WTC11 (cell line): Measurements from ENCODE around the gene CWH43. TPM values are rescaled to one million over a fixed set of nuclear protein-coding genes. Genes with fewer than 3 reads are reported as not detected.

Experiments used
- ATAC-seq: fragments of 200-7000 bp; cut with Tn5 transposase; 2 replicates; pipeline ENCODE4 v1.10.0; 2021; ENCODE audit warnings: mild to moderate bottlenecking, moderate library complexity
- CTCF ChIA-PET: fragments of 300-600 bp; sonication (Branson Sonifier 250); formaldehyde crosslinking; loops from one replicate; lab custom pipeline; 2021; ENCODE audit warnings: antibody characterized with exemption; lab: Charles Lee
- POLR2A ChIA-PET: fragments of 350-600 bp; sonication (Branson Sonifier 250); formaldehyde crosslinking; loops from one replicate; lab custom pipeline; 2021; ENCODE audit warnings: antibody characterized with exemption; lab: Charles Lee
- DNase-seq: peaks from one replicate; pipeline ENCODE4 v3.0.0; 2021; ENCODE audit warnings: low spot score
- H3K27ac Mint-ChIP-seq: 2 replicates; pipeline ENCODE4 v1.8.0; 2021; ENCODE audit warnings: mixed read lengths
- H3K27me3 Mint-ChIP-seq: 2 replicates; pipeline ENCODE4 v1.8.0; 2021; ENCODE audit warnings: low read depth, mild to moderate bottlenecking, moderate library complexity, mixed read lengths
- H3K36me3 Mint-ChIP-seq: 2 replicates; pipeline ENCODE4 v1.8.0; 2021; ENCODE audit warnings: mixed read lengths
- H3K4me1 Mint-ChIP-seq: 2 replicates; pipeline ENCODE4 v1.8.0; 2022; ENCODE audit warnings: mixed read lengths
- H3K4me3 Mint-ChIP-seq: 2 replicates; pipeline ENCODE4 v1.8.0; 2021; ENCODE audit warnings: mild to moderate bottlenecking, moderate library complexity, mixed read lengths
- H3K9me3 Mint-ChIP-seq: 2 replicates; pipeline ENCODE4 v1.8.0; 2021; ENCODE audit warnings: mixed read lengths
- FOXK1 ChIP-seq: sonication (generic); formaldehyde crosslinking; IDR thresholded peaks from 2 replicates; pipeline ENCODE4 v1.8.0; 2022; ENCODE audit warnings: mild to moderate bottlenecking, moderate library complexity, missing genetic modification reagents
- GABPB1 ChIP-seq: sonication (generic); formaldehyde crosslinking; IDR thresholded peaks from 2 replicates; pipeline ENCODE4 v1.8.1; 2023; ENCODE audit warnings: mild to moderate bottlenecking, missing genetic modification reagents
- HMGA2 ChIP-seq: fragments of 250-450 bp; sonication (Bioruptor Pico); IDR thresholded peaks from 2 replicates; pipeline ENCODE4 v1.4.0; 2021; ENCODE audit warnings: mild to moderate bottlenecking, moderate library complexity
- NR2C2 ChIP-seq: sonication (generic); formaldehyde crosslinking; IDR thresholded peaks from 2 replicates; pipeline ENCODE4 v1.8.0; 2022; ENCODE audit warnings: mild to moderate bottlenecking, missing genetic modification reagents
- RORB ChIP-seq: fragments of 250-450 bp; sonication (Bioruptor Pico); IDR thresholded peaks from 2 replicates; pipeline ENCODE4 v1.9.0; 2021; ENCODE audit warnings: mild to moderate bottlenecking
- SMAD4 ChIP-seq: sonication (generic); formaldehyde crosslinking; IDR thresholded peaks from 2 replicates; pipeline ENCODE4 v1.8.0; 2022; ENCODE audit warnings: mild to moderate bottlenecking, missing genetic modification reagents
- TEAD4 ChIP-seq: sonication (generic); formaldehyde crosslinking; IDR thresholded peaks from 2 replicates; pipeline ENCODE4 v1.8.0; 2022; ENCODE audit warnings: mild to moderate bottlenecking, missing genetic modification reagents
- ZNF121 ChIP-seq: sonication (generic); formaldehyde crosslinking; IDR thresholded peaks from 2 replicates; pipeline ENCODE4 v1.8.0; 2023; ENCODE audit warnings: missing genetic modification reagents
- ZNF232 ChIP-seq: sonication (generic); formaldehyde crosslinking; IDR thresholded peaks from 2 replicates; pipeline ENCODE4 v1.8.0; 2022; ENCODE audit warnings: mild to moderate bottlenecking, missing genetic modification reagents
- ZNF317 ChIP-seq: sonication (generic); formaldehyde crosslinking; IDR thresholded peaks from 2 replicates; pipeline ENCODE4 v1.8.1; 2023; ENCODE audit warnings: low read depth, mild to moderate bottlenecking, moderate library complexity, missing genetic modification reagents, borderline replicate concordance
- total RNA-seq: library from RNA; stranded (reverse); gene quantifications from 3 replicates; pipeline ENCODE4 v1.2.3, GENCODE V29; 2021
- TF ChIP-seq, protein P1 (sequence below): sonication (generic); formaldehyde crosslinking; IDR thresholded peaks from 2 replicates; pipeline ENCODE4 v1.8.1; 2022; ENCODE audit warnings: mild to moderate bottlenecking, missing genetic modification reagents, moderate library complexity, borderline replicate concordance
- TF ChIP-seq, protein P2 (sequence below): sonication (generic); formaldehyde crosslinking; IDR thresholded peaks from 2 replicates; pipeline ENCODE4 v1.8.1; 2022; ENCODE audit warnings: mild to moderate bottlenecking, moderate library complexity, missing genetic modification reagents
- TF ChIP-seq, protein P3 (sequence below): sonication (generic); formaldehyde crosslinking; IDR thresholded peaks from 2 replicates; pipeline ENCODE4 v1.8.1; 2022; ENCODE audit warnings: missing genetic modification reagents, borderline replicate concordance
- TF ChIP-seq, protein P4 (sequence below): sonication (generic); formaldehyde crosslinking; IDR thresholded peaks from 2 replicates; pipeline ENCODE4 v1.8.0; 2023; ENCODE audit warnings: mild to moderate bottlenecking, missing genetic modification reagents
- TF ChIP-seq, protein P5 (sequence below): fragments of 200-600 bp; IDR thresholded peaks from 2 replicates; pipeline ENCODE4 v1.8.0; 2022; ENCODE audit warnings: antibody characterized with exemption
- TF ChIP-seq, protein P6 (sequence below): sonication (generic); formaldehyde crosslinking; IDR thresholded peaks from 2 replicates; pipeline ENCODE4 v1.8.0; 2022; ENCODE audit warnings: mild to moderate bottlenecking, missing genetic modification reagents
- TF ChIP-seq, protein P7 (sequence below): sonication (generic); formaldehyde crosslinking; IDR thresholded peaks from 2 replicates; pipeline ENCODE4 v1.8.0; 2022; ENCODE audit warnings: mild to moderate bottlenecking, missing genetic modification reagents

The CWH43 gene
- total RNA-seq, 1 experiment from 2014 or later: not detected

DNA sequence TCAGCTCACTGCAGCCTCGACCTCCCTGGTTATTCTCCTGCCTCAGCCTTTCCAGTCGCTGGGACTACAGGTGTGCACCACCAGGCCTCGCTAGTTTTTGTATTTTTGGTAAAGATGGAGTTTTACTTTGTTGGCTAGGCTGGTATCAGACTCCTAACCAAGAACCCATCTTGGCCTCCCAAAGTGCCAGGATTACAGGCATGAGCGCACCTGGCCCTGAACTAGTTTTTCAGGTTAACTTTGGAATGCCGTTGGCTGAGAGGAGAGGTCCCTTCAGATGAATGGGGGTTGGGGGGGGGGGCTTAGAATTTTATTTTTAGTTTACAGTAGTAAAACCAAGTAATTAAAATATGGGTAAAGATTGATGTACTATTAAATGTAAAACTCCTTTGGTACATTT is 23.4 kb upstream of the CWH43 start (continued):
- no peak for TF ChIP-seq FOXK1 (CRISPR knock-in tag)
- TF ChIP-seq, protein P1, sequence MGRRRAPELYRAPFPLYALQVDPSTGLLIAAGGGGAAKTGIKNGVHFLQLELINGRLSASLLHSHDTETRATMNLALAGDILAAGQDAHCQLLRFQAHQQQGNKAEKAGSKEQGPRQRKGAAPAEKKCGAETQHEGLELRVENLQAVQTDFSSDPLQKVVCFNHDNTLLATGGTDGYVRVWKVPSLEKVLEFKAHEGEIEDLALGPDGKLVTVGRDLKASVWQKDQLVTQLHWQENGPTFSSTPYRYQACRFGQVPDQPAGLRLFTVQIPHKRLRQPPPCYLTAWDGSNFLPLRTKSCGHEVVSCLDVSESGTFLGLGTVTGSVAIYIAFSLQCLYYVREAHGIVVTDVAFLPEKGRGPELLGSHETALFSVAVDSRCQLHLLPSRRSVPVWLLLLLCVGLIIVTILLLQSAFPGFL: no peak
- TF ChIP-seq, protein P2, sequence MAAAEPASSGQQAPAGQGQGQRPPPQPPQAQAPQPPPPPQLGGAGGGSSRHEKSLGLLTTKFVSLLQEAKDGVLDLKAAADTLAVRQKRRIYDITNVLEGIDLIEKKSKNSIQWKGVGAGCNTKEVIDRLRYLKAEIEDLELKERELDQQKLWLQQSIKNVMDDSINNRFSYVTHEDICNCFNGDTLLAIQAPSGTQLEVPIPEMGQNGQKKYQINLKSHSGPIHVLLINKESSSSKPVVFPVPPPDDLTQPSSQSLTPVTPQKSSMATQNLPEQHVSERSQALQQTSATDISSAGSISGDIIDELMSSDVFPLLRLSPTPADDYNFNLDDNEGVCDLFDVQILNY (CRISPR knock-in tag): no peak
- TF ChIP-seq, protein P3, sequence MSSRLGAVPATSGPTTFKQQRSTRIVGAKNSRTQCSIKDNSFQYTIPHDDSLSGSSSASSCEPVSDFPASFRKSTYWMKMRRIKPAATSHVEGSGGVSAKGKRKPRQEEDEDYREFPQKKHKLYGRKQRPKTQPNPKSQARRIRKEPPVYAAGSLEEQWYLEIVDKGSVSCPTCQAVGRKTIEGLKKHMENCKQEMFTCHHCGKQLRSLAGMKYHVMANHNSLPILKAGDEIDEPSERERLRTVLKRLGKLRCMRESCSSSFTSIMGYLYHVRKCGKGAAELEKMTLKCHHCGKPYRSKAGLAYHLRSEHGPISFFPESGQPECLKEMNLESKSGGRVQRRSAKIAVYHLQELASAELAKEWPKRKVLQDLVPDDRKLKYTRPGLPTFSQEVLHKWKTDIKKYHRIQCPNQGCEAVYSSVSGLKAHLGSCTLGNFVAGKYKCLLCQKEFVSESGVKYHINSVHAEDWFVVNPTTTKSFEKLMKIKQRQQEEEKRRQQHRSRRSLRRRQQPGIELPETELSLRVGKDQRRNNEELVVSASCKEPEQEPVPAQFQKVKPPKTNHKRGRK (CRISPR knock-in tag): no peak

DNA sequence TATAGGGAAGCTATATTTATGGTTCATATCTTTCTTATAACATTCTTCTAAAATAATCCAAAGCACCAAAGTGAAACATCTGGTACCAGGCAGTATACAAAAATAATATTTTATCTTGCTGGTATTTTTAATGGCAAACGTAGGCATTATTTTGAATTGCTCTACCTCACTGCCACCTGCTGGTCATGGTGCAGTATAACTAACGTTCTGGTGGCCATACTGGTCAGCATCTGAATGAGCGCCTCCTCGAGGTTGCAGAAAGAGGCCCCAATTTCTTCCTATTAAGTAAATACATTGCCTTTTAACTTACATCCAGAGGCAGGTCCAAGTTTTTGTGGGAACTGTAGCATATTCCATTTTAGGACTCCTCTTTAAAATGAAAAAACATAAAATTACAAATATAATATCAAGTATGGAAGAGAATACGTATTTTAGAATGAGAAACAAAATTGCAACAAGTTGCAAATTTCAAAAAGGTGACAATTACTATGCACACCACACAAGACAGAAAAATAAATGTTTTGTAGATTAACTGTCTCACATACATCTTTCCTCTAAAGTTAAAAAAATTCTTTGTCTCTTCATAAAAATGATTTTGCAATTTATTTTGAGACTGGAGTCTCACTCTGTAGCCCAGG is 22.9 kb upstream of the CWH43 start:
- ChIA-PET CTCF (interaction anchor here (1.0 to 5.5 kb wide), 3 partner anchors 16 to 406 kb away, joined by 3 to 57 read pairs (median 4); no protein-coding TSS in a partner anchor), POLR2A (interaction anchor here (0.6 kb wide), 1 partner anchor 50 kb away, joined by 3 read pairs; no protein-coding TSS in a partner anchor)
- H3K36me3 Mint-ChIP-seq: peaks cover 3% of the 10 kb centered on the region; the same call in 1 of the 2 replicates
- H3K9me3 Mint-ChIP-seq: peaks cover 12% of the 10 kb centered on the region
- H3K4me1 Mint-ChIP-seq: peaks cover 15% of the 10 kb centered on the region
- ATAC-seq (peak; percentile 85), DNase-seq (peak; percentile 75)
- H3K27ac Mint-ChIP-seq: no peak overlapping the region
- TF ChIP-seq RORB (CRISPR knock-in tag) (no peak), TEAD4 (no peak)
- TF ChIP-seq, protein P4, sequence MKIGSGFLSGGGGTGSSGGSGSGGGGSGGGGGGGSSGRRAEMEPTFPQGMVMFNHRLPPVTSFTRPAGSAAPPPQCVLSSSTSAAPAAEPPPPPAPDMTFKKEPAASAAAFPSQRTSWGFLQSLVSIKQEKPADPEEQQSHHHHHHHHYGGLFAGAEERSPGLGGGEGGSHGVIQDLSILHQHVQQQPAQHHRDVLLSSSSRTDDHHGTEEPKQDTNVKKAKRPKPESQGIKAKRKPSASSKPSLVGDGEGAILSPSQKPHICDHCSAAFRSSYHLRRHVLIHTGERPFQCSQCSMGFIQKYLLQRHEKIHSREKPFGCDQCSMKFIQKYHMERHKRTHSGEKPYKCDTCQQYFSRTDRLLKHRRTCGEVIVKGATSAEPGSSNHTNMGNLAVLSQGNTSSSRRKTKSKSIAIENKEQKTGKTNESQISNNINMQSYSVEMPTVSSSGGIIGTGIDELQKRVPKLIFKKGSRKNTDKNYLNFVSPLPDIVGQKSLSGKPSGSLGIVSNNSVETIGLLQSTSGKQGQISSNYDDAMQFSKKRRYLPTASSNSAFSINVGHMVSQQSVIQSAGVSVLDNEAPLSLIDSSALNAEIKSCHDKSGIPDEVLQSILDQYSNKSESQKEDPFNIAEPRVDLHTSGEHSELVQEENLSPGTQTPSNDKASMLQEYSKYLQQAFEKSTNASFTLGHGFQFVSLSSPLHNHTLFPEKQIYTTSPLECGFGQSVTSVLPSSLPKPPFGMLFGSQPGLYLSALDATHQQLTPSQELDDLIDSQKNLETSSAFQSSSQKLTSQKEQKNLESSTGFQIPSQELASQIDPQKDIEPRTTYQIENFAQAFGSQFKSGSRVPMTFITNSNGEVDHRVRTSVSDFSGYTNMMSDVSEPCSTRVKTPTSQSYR (CRISPR knock-in tag): no peak
- TF ChIP-seq, protein P5, sequence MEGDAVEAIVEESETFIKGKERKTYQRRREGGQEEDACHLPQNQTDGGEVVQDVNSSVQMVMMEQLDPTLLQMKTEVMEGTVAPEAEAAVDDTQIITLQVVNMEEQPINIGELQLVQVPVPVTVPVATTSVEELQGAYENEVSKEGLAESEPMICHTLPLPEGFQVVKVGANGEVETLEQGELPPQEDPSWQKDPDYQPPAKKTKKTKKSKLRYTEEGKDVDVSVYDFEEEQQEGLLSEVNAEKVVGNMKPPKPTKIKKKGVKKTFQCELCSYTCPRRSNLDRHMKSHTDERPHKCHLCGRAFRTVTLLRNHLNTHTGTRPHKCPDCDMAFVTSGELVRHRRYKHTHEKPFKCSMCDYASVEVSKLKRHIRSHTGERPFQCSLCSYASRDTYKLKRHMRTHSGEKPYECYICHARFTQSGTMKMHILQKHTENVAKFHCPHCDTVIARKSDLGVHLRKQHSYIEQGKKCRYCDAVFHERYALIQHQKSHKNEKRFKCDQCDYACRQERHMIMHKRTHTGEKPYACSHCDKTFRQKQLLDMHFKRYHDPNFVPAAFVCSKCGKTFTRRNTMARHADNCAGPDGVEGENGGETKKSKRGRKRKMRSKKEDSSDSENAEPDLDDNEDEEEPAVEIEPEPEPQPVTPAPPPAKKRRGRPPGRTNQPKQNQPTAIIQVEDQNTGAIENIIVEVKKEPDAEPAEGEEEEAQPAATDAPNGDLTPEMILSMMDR: peak; percentile 83
- H3K27me3 Mint-ChIP-seq: peaks cover 2% of the 10 kb centered on the region; the same call in 1 of the 2 replicates
- H3K4me3 Mint-ChIP-seq: no peak overlapping the region

DNA sequence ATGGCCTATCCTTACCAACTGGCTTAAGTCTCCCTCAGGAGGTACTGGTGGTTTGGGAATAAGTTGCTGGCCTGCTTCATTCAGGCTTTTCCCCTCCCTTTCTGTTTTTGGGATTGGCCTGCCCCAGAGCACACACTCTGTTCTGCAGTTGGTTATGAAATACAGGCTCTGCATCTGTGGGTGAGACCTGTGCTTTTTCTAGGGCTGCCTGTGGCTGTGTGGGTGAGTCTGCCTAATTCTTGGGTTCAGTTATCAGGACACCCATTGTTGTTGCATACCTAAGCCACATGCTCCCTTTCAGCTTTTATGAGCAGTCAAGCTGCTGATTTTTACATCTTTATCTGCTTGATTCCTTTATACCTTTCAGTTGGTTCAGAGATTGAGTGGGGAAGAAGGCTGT is 19.0 kb upstream of the CWH43 start:
- H3K4me1 Mint-ChIP-seq: peaks cover 6% of the 10 kb centered on the region
- CTCF ChIA-PET: no interaction called here
- POLR2A ChIA-PET: no interaction called here
- H3K9me3 Mint-ChIP-seq: peaks cover 5% of the 10 kb centered on the region; the same call in 1 of the 2 replicates
- TF ChIP-seq ZNF232 (CRISPR knock-in tag) (no peak), ZNF317 (CRISPR knock-in tag) (no peak), SMAD4 (CRISPR knock-in tag) (no peak), NR2C2 (CRISPR knock-in tag) (no peak), GABPB1 (no peak), HMGA2 (CRISPR knock-in tag) (no peak), ZNF121 (CRISPR knock-in tag) (no peak)
- TF ChIP-seq, protein P6, sequence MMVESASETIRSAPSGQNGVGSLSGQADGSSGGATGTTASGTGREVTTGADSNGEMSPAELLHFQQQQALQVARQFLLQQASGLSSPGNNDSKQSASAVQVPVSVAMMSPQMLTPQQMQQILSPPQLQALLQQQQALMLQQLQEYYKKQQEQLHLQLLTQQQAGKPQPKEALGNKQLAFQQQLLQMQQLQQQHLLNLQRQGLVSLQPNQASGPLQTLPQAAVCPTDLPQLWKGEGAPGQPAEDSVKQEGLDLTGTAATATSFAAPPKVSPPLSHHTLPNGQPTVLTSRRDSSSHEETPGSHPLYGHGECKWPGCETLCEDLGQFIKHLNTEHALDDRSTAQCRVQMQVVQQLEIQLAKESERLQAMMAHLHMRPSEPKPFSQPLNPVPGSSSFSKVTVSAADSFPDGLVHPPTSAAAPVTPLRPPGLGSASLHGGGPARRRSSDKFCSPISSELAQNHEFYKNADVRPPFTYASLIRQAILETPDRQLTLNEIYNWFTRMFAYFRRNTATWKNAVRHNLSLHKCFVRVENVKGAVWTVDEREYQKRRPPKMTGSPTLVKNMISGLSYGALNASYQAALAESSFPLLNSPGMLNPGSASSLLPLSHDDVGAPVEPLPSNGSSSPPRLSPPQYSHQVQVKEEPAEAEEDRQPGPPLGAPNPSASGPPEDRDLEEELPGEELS (CRISPR knock-in tag): no peak
- TF ChIP-seq, protein P7, sequence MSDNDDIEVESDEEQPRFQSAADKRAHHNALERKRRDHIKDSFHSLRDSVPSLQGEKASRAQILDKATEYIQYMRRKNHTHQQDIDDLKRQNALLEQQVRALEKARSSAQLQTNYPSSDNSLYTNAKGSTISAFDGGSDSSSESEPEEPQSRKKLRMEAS: no peak
- H3K4me3 Mint-ChIP-seq: no peak overlapping the region
- no peaks in the 10 kb centered on the region for H3K36me3 Mint-ChIP-seq
- no peak overlapping the region for H3K27ac Mint-ChIP-seq
- 0 out of 2 replicates have a peak, but pooled peaks cover 6% of the 10 kb centered on the region for H3K27me3 Mint-ChIP-seq
- DNase-seq (no peak), ATAC-seq (no peak)
